Cardiac fibroblast (primary cell): ENCODE results near the gene MORN4.

ENCODE experiments used
- DNase-seq, 2 donors: peaks; one replicate each; pipeline versions ENCODE4 v3.0.0 to v3.0.0-alpha.2; 2010; ENCODE audit warnings: low read depth in 2 of 2
- H3K4me3 ChIP-seq, 2 donors: replicated peaks in 1 of 2; 1 replicate in 1 of 2; 2 replicates in 1 of 2; pipeline ENCODE4 v1.5.1; 2011; ENCODE audit warnings: low read depth in 2 of 2, low read length in 2 of 2, mild to moderate bottlenecking in 2 of 2, moderate library complexity in 1 of 2
- CTCF ChIP-seq: IDR thresholded peaks from one replicate; pipeline ENCODE4 v1.5.1; 2011; ENCODE audit warnings: low read depth, mild to moderate bottlenecking, low read length, inconsistent platforms

The MORN4 gene

DNA sequence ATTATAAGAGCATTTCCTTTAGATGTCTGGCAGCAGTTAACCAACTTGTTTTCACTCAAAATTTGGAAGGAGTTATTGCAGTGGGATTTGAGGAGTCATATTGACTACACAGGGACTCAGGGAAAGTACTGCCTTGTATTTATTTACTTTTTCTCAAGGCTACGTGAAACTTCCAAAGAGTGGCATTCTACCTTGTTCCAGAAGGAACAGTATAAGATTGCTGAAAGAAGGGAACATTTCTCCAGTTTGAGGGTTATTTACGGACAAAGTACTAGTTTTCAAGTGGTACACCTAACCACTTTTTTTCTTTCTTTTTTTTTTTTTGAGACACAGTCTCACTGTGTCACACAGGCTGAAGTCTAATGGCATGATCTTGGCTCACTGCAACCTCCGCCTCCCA is 5.1 kb downstream of the MORN4 start:
- H3K4me3 ChIP-seq = no peak overlapping the region
- DNase-seq = no peak
- TF ChIP-seq CTCF = no peak

DNA sequence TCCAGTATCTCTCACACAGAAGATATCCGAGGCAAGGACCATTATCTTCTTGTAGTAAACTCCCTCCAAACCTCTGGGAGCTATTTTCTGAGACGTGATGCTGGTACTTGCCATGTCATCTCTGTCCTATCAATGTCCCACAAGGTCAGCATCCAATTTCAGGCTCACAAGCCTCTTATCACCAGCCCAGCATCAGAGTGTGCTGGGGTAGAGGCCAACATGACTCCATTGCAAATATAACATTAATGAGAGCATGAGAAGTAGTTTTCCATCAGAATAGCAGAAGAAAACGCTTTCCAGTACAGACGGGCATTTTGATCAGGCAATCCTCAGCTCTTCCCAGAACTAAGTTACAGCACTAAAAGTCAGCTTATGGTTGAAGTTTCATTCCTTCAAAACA is 5.6 kb downstream of the MORN4 start:
- no peak for TF ChIP-seq CTCF
- no peak overlapping the region for H3K4me3 ChIP-seq
- DNase-seq = no peak

DNA sequence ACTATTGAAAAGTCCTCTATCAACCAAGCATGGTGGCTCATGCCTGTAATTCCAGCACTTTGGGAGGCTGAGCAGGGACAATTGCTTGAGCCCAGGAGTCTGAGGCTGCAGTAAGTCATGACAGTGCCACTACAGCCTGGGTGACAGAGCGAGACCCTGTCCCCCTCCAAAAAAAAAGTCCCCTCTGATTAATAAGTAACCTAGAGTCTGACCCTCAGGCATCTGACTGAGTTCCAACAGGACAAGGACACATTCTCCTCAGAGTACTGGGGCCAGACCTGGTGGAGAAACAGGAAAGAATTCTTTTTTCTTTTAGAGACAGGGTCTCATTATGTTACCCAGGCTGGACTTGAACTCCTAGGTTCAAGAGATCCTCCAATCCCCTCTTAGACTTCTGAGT is 10.0 kb downstream of the MORN4 start:
- no peak for TF ChIP-seq CTCF
- no peak for DNase-seq
- H3K4me3 ChIP-seq = no peak overlapping the region

DNA sequence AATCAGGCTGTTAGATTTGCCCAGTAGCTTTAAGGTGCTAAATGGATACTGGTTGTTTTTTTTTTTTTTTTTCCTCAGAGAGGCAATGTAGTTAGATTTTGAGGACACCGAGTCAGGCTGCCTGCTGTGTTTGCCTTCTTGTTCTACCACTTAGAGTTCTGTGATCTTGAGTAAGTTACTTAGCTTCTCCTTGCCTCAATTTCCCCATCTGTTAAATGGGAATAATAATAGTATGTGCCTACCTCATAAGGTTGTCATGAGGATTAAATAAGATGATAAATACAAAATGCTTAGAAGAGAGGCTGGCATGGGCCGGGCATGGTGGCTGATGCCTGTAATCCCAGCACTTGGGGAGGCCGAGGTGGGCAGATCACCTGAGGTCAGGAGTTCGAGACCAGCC is 14.6 kb downstream of the MORN4 start:
- no peak overlapping the region for H3K4me3 ChIP-seq
- DNase-seq = no peak
- TF ChIP-seq CTCF = no peak

DNA sequence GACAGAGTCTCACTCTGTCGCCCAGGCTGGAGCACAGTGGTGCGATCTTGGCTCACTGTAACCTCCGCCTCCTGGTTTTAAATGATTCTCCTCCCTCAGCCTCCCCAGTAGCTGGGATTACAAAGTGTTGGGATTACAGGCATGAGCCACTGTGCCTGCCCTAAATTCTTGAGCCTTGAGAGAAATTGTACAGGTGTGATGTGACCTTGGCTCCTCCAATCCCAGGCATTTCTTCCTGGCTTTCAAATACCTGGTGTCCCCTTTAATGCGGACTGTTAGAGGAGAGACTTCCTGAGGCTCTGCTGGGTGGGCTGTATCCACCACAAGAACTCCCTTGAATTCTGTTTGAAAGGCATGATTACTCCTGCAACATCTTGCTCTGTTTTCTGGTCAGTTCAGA is 15.0 kb downstream of the MORN4 start:
- no peak for DNase-seq
- no peak overlapping the region for H3K4me3 ChIP-seq
- no peak for TF ChIP-seq CTCF

DNA sequence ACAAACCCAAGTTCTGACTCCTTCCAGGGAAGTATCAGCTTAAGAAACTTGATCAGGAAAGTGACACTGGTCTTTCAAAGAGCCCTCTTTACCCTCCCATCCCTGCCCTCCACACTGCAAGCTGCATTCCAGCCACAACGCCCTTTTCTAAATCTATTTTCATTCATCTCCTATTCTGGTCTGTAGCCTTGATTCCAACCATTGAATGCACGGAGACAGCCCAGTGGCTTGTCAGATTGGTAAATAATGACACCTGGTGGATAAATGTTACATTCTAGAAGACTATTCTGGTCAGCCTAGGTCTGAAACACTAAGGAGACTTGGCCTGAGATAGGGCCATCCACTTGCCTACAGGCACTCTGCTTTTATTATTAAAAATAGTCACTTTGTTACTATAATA is 20.9 kb downstream of the MORN4 start:
- no peak overlapping the region for H3K4me3 ChIP-seq
- peak; percentile 73 to 76 for DNase-seq
- peak; percentile 31 for TF ChIP-seq CTCF

DNA sequence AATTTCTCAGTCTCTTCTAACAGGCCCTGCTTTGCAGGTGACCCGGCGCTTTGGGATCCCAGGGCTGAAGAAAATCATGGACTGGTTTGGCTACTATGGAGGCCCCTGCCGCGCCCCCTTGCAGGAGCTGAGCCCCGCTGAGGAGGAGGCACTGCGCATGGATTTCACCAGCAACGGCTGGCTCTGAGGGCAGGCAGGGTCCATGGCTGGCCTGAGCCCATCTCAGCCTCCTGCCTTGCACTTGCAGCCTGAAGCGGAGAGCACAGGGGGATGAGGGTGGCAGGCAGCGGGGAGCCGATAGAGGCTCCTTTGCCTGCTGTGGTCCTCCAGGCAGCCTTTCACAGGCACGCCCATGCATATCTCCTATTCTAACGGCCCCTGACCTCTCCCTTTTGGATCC is 21.8 kb downstream of the MORN4 start:
- DNase-seq = no peak
- no peak for TF ChIP-seq CTCF
- H3K4me3 ChIP-seq = no peak overlapping the region
